OCI-LY7 (cell line): ENCODE measurements around the gene ADCY1.

ENCODE experiments used
- CTCF ChIP-seq: fragments of 200-600 bp; sonication (generic); conservative IDR thresholded peaks from 2 replicates; pipeline ENCODE4 v1.5.1; 2014; ENCODE audit warnings: mild to moderate bottlenecking, antibody characterized with exemption, low read length, moderate library complexity, mixed read lengths
- EZH2phosphoT487 ChIP-seq: fragments of 200-600 bp; sonication (generic); IDR thresholded peaks from 2 replicates; pipeline ENCODE4 v1.6.1; 2018; ENCODE audit warnings: low read depth, borderline replicate concordance, mild to moderate bottlenecking, mixed run types, antibody characterized with exemption, low read length, moderate library complexity, mixed read lengths

DNA sequence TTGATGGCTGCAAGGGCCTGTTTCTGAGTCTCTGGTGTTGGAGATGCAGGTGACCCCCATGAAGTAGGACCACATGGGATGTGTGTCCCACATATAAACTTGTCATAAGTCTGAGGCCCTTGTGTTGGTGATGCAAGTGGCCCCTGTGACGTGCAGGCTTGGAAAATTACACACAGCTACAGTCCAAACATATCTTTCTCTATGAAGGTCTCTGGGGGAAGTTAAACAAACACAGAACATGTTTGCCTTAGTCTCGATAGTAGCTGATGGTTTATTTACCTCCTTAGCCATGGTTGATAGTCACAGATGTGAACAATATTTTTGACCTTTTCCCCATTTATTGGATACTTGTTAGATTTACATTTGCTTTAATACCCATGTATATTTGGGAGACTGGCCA lies 64.7 kb downstream of the ADCY1 start:
- TF ChIP-seq CTCF (no peak), EZH2phosphoT487 (no peak)
